H1 (cell line): ENCODE data around the gene HOXA6. TPM values are rescaled to one million over a fixed set of nuclear protein-coding genes. Genes with fewer than 3 reads are reported as not detected.

ENCODE experiments used
- CTCF ChIA-PET: fragments of 300-600 bp; sonication (Branson Sonifier 250); formaldehyde crosslinking; loops from one replicate; lab custom pipeline; 2021; ENCODE audit not compliant: partially characterized antibody; lab: Charles Lee
- POLR2A ChIA-PET: fragments of 300-600 bp; sonication (Branson Sonifier 250); formaldehyde crosslinking; loops from one replicate; lab custom pipeline; 2021; ENCODE audit warnings: inconsistent platforms; ENCODE audit not compliant: partially characterized antibody; lab: Charles Lee
- DNase-seq, 2 experiments: peaks; one replicate each; pipeline versions ENCODE4 v3.0.0 to v3.0.0-alpha.2; 2010 to 2022; ENCODE audit warnings: low spot score in 2 of 2, low read depth in 1 of 2, mixed read lengths in 1 of 2
- FAIRE-seq: peaks from 2 replicates; lab custom pipeline; 2011; peaks lifted over from hg19 to GRCh38; lab: Jason Lieb, UNC
- H2AFZ ChIP-seq: 2 replicates; pipeline ENCODE4 v1.8.1; 2012; ENCODE audit warnings: low read length, inconsistent platforms
- H2AK5ac ChIP-seq: 2 replicates; pipeline ENCODE4 v1.6.1; 2013; ENCODE audit warnings: low read depth, low read length
- H2BK120ac ChIP-seq: replicated peaks from 2 replicates; pipeline ENCODE3; 2013; ENCODE audit warnings: low read depth, low read length, inconsistent platforms
- H2BK12ac ChIP-seq: 2 replicates; pipeline ENCODE4 v1.6.1; 2013; ENCODE audit warnings: low read depth, low read length
- H2BK15ac ChIP-seq: 2 replicates; pipeline ENCODE4 v1.6.1; 2013; ENCODE audit warnings: low read length
- H2BK20ac ChIP-seq: 2 replicates; pipeline ENCODE4 v1.6.1; 2013; ENCODE audit warnings: low read length
- H2BK5ac ChIP-seq: 2 replicates; pipeline ENCODE4 v1.6.1; 2013; ENCODE audit warnings: low read depth, low read length
- H3K14ac ChIP-seq: 2 replicates; pipeline ENCODE4 v1.6.1; 2013; ENCODE audit warnings: inconsistent platforms; ENCODE audit not compliant: insufficient read length
- H3K18ac ChIP-seq: 2 replicates; pipeline ENCODE4 v1.6.1; 2013; ENCODE audit warnings: low read length; ENCODE audit errors: extremely low read depth
- H3K23ac ChIP-seq: 2 replicates; pipeline ENCODE4 v1.6.1; 2013; ENCODE audit warnings: inconsistent platforms; ENCODE audit not compliant: insufficient read length
- H3K23me2 ChIP-seq: 2 replicates; pipeline ENCODE4 v1.6.1; 2013; ENCODE audit warnings: low read depth, low read length
- H3K27ac ChIP-seq: 2 replicates; pipeline ENCODE4 v1.6.1; 2011; ENCODE audit warnings: low read depth, low read length, inconsistent platforms
- H3K27me3 ChIP-seq, 4 experiments: replicated peaks in 1 of 4; 1 replicate in 1 of 4; 2 replicates in 3 of 4; pipeline versions ENCODE4 v1.6.1 to v1.8.1; 2011 to 2013; ENCODE audit warnings: low read length in 3 of 4, mild to moderate bottlenecking in 3 of 4, inconsistent platforms in 2 of 4, mixed read lengths in 2 of 4, moderate library complexity in 1 of 4; ENCODE audit not compliant: control insufficient read depth in 3 of 4, insufficient read depth in 3 of 4; ENCODE audit errors: extremely low read depth in 1 of 4
- H3K36me3 ChIP-seq, 4 experiments: 2 replicates each; pipeline versions ENCODE4 v1.6.1 to v1.8.1; 2011 to 2013; ENCODE audit warnings: mild to moderate bottlenecking in 4 of 4, low read length in 3 of 4, moderate library complexity in 2 of 4, control low read depth in 1 of 4, inconsistent platforms in 1 of 4; ENCODE audit not compliant: insufficient read depth in 4 of 4, control insufficient read depth in 2 of 4
- H3K4ac ChIP-seq: replicated peaks from 2 replicates; pipeline ENCODE3; 2013; ENCODE audit warnings: low read length, low read depth, mixed read lengths, inconsistent platforms; ENCODE audit not compliant: insufficient read length
- H3K4me1 ChIP-seq, 4 experiments: replicated peaks in 1 of 4; 1 replicate in 1 of 4; 2 replicates in 3 of 4; pipeline versions ENCODE4 v1.6.1 to v1.8.1; 2011 to 2013; ENCODE audit warnings: low read length in 3 of 4, inconsistent platforms in 2 of 4, mixed read lengths in 1 of 4; ENCODE audit not compliant: insufficient read depth in 4 of 4, control insufficient read depth in 3 of 4
- H3K4me2 ChIP-seq, 2 experiments: 2 replicates each; pipeline versions ENCODE4 v1.6.1 to v1.8.1; 2011 to 2013; ENCODE audit warnings: low read depth in 2 of 2, low read length in 2 of 2, control low read depth in 1 of 2, inconsistent platforms in 1 of 2, mild to moderate bottlenecking in 1 of 2; ENCODE audit not compliant: insufficient read depth in 1 of 2
- H3K4me3 ChIP-seq, 4 experiments: fragments of 200-600, 300-600 bp in 1 of 4; sonication (generic), shearing (Covaris generic), sonication (Bioruptor Twin) in 1 of 4; 2 replicates each; pipeline versions ENCODE4 v1.5.1 to v1.8.1; 2011 to 2016; ENCODE audit warnings: low read length in 4 of 4, low read depth in 3 of 4, control low read depth in 2 of 4, inconsistent platforms in 2 of 4, mild to moderate bottlenecking in 2 of 4, mixed read lengths in 1 of 4, moderate library complexity in 1 of 4; ENCODE audit not compliant: insufficient read depth in 2 of 4; ENCODE audit errors: extremely low read depth in 1 of 4
- H3K56ac ChIP-seq: replicated peaks from 2 replicates; pipeline ENCODE3; 2013; ENCODE audit warnings: low read depth, mild to moderate bottlenecking, mixed read lengths, low read length, inconsistent platforms; ENCODE audit not compliant: insufficient read length
- H3K79me1 ChIP-seq: 2 replicates; pipeline ENCODE4 v1.6.1; 2013; ENCODE audit warnings: low read depth, low read length, control low read depth
- H3K79me2 ChIP-seq, 2 experiments: 2 replicates each; pipeline versions ENCODE4 v1.6.1 to v1.8.1; 2012 to 2013; ENCODE audit warnings: low read length in 2 of 2, mild to moderate bottlenecking in 2 of 2, inconsistent platforms in 1 of 2; ENCODE audit not compliant: insufficient read depth in 2 of 2, control insufficient read depth in 1 of 2
- H3K9ac ChIP-seq, 4 experiments: replicated peaks in 1 of 4; 1 replicate in 1 of 4; 2 replicates in 3 of 4; pipeline versions ENCODE4 v1.6.1 to v1.8.1; 2011 to 2013; ENCODE audit warnings: low read depth in 3 of 4, low read length in 3 of 4, control low read depth in 2 of 4, mild to moderate bottlenecking in 2 of 4, moderate library complexity in 2 of 4, inconsistent platforms in 1 of 4; ENCODE audit errors: extremely low read depth in 1 of 4
- H3K9me3 ChIP-seq, 2 experiments: 2 replicates each; pipeline versions ENCODE4 v1.6.1 to v1.8.1; 2012 to 2013; ENCODE audit warnings: mild to moderate bottlenecking in 2 of 2, moderate library complexity in 2 of 2, control low read depth in 1 of 2, inconsistent platforms in 1 of 2, low read depth in 1 of 2, low read length in 1 of 2, mixed read lengths in 1 of 2; ENCODE audit not compliant: insufficient read depth in 2 of 2
- H4K20me1 ChIP-seq, 2 experiments: replicated peaks in 1 of 2; 2 replicates each; pipeline versions ENCODE3 to v1.8.1; 2011 to 2013; ENCODE audit warnings: inconsistent platforms in 2 of 2, low read length in 2 of 2, mild to moderate bottlenecking in 1 of 2; ENCODE audit not compliant: insufficient read depth in 2 of 2, control insufficient read depth in 1 of 2
- H4K5ac ChIP-seq: 2 replicates; pipeline ENCODE4 v1.6.1; 2013; ENCODE audit warnings: low read length, low read depth, mixed read lengths, inconsistent platforms; ENCODE audit not compliant: insufficient read length
- H4K8ac ChIP-seq: 2 replicates; pipeline ENCODE4 v1.8.0; 2013; ENCODE audit warnings: mild to moderate bottlenecking, moderate library complexity, low read length, inconsistent platforms; ENCODE audit not compliant: insufficient read depth; ENCODE audit errors: extremely low read depth
- H4K91ac ChIP-seq: replicated peaks from 2 replicates; pipeline ENCODE3; 2013; ENCODE audit warnings: low read length, mixed read lengths, inconsistent platforms; ENCODE audit not compliant: insufficient read length
- BACH1 ChIP-seq: IDR thresholded peaks from 2 replicates; pipeline ENCODE4 v1.6.1; 2012; ENCODE audit warnings: low read length, improper control_type of control experiment
- CHD1 ChIP-seq: IDR thresholded peaks from 2 replicates; pipeline ENCODE4 v1.6.1; 2012; ENCODE audit warnings: low read depth, low read length, improper control_type of control experiment
- EGR1 ChIP-seq: IDR thresholded peaks from 2 replicates; pipeline ENCODE4 v1.6.1; 2011; ENCODE audit warnings: low read depth, low read length, borderline replicate concordance
- SUZ12 ChIP-seq: fragments of 200-600 bp; sonication (generic); IDR thresholded peaks from 2 replicates; pipeline ENCODE4 v1.6.1; 2012; ENCODE audit warnings: mild to moderate bottlenecking, inconsistent platforms, low read length, moderate library complexity, mixed read lengths
- TBP ChIP-seq: IDR thresholded peaks from 2 replicates; pipeline ENCODE4 v1.6.1; 2011; ENCODE audit warnings: low read depth, low read length, improper control_type of control experiment
- WGBS, 2 experiments: shearing (Covaris generic) in 1 of 2; methylation state at CpG; one replicate each; pipeline versions ENCODE4 v1.1.6 to v1.1.7; 2013 to 2015; ENCODE audit warnings: low lambda C conversion rate in 2 of 2, mixed read lengths in 2 of 2, inconsistent platforms in 1 of 2, low coverage in 1 of 2, missing lambda C conversion rate in 1 of 2; ENCODE audit not compliant: insufficient replicate concordance in 2 of 2, insufficient coverage in 1 of 2, insufficient read length in 1 of 2; ENCODE audit errors: extremely low coverage in 1 of 2, missing lambda C conversion rate in 1 of 2; 5-methylcytosine and 5-hydroxymethylcytosine counted together
- polyA plus RNA-seq, 7 experiments: library from polyadenylated mRNA; depleted of rRNA in 3 of 7; stranded (reverse) in 5 of 7; unstranded in 2 of 7; fragments of >200 nt in 5 of 7; fragments of 200-250 nt in 2 of 7; gene quantifications; 1 replicate in 5 of 7; 2 replicates in 1 of 7; 4 replicates in 1 of 7; pipeline versions ENCODE4 v1.2.1 to v1.2.3, GENCODE V29; 2011 to 2013; ENCODE audit warnings: missing spikeins in 2 of 7, mixed read lengths in 2 of 7
- total RNA-seq: library from RNA; stranded (reverse); fragmentation: NEBNext Ultra II Directional; extraction: Animal tissue kit (Norgen Biotek cat#: 25700); gene quantifications from 2 replicates; pipeline ENCODE4 v1.2.1, GENCODE V29; 2021

HOXA6 gene
- total and polyA plus RNA-seq, 2 of the 8 experiments (the other 6 are each of a cell fraction or from before 2014, with no cell fraction given): not detected

GRCh38 chr7:27141137-27141922 lies 6.2 kb downstream of the HOXA6 start:
- peaks cover 0 to 6% (median 0%) of the 10 kb centered on the region in 4 experiments; a peak in 1 of 8 replicates for H3K36me3 ChIP-seq
- WGBS, 2 experiments: 38% methylated on average over 18 of the region's 18 CpGs; no CpG with 5 or more reads in 1 of the 2 experiments
- no peak overlapping the region for H4K91ac ChIP-seq
- no peak overlapping the region for H2BK12ac ChIP-seq
- H2BK20ac ChIP-seq: no peak overlapping the region
- no peak overlapping the region for H2BK120ac ChIP-seq
- peaks cover 0 to 3% of the 10 kb centered on the region in 2 experiments; a peak in 1 of 4 replicates for H3K9me3 ChIP-seq
- H3K4me1 ChIP-seq: peaks cover 0 to 6% (median 3%) of the 10 kb centered on the region in 4 experiments; a peak in 4 of 7 replicates
- H3K18ac ChIP-seq: no peak overlapping the region
- H3K4ac ChIP-seq: no peak overlapping the region
- H2BK15ac ChIP-seq: no peak overlapping the region
- FAIRE-seq (no peak), DNase-seq (no peak)
- no peak overlapping the region for H2AFZ ChIP-seq
- H4K20me1 ChIP-seq: peaks cover 16 to 21% of the 10 kb centered on the region in 2 experiments
- H3K14ac ChIP-seq: no peak overlapping the region
- no peak overlapping the region for H3K23ac ChIP-seq
- no peaks in the 10 kb centered on the region for H3K79me1 ChIP-seq
- peaks cover 97 to 100% (median 99%) of the 10 kb centered on the region in 4 experiments for H3K27me3 ChIP-seq
- no peak overlapping the region; a peak in 1 of 4 replicates for H3K4me2 ChIP-seq
- H3K27ac ChIP-seq: no peak overlapping the region
- H3K9ac ChIP-seq: no peak overlapping the region
- H3K4me3 ChIP-seq: no peak overlapping the region
- ChIA-PET CTCF (interaction anchor here (0.6 to 12.5 kb wide), 20 partner anchors 9 to 871 kb away, joined by 3 to 123 read pairs (median 4); partner anchors contain the start of genes HOXA1, HOXA3 and HOXA7), POLR2A (no interaction called here)
- H3K79me2 ChIP-seq: no peaks in the 10 kb centered on the region
- H3K23me2 ChIP-seq: peaks cover 9% of the 10 kb centered on the region
- H3K56ac ChIP-seq: no peak overlapping the region
- no peak for TF ChIP-seq CHD1
- no peak for TF ChIP-seq TBP
- TF ChIP-seq BACH1: no peak
- TF ChIP-seq SUZ12: no peak
- no peak for TF ChIP-seq EGR1
- no peak overlapping the region for H2AK5ac ChIP-seq
- no peak overlapping the region for H4K8ac ChIP-seq
- no peak overlapping the region for H2BK5ac ChIP-seq
- H4K5ac ChIP-seq: no peak overlapping the region
